HCT116 (cell line): Measurements from ENCODE around the gene GH2. TPM values are rescaled to one million over a fixed set of nuclear protein-coding genes. Genes with fewer than 3 reads are reported as not detected.

Experiments
- ATAC-seq: fragments of 200-7000 bp; cut with Tn5 transposase; 2 replicates; pipeline ENCODE4 v1.9.1; 2020; ENCODE audit warnings: mild to moderate bottlenecking, moderate library complexity
- BruUV-seq: library from RNA; stranded (reverse); fragments of 400-500 nt; replicated peaks from 2 replicates; lab custom pipeline; 2021; lab: Mats Ljungman, UMichigan
- CTCF ChIA-PET: fragments of 300-600 bp; sonication (Branson Sonifier 250); formaldehyde crosslinking; loops from one replicate; lab custom pipeline; 2021; ENCODE audit warnings: antibody characterized with exemption; lab: Charles Lee
- POLR2A ChIA-PET: fragments of 300-600, 350-600 bp; sonication (Branson Sonifier 250); formaldehyde crosslinking; loops from one replicate; lab custom pipeline; 2021; ENCODE audit warnings: antibody characterized with exemption; lab: Charles Lee
- RAD21 ChIA-PET, 2 experiments: fragments of 300-600 bp; sonication (Branson Sonifier 250); formaldehyde crosslinking; loops; one replicate each; lab custom pipeline; 2023; ENCODE audit warnings: low total read pairs in 2 of 2; ENCODE audit not compliant: uncharacterized antibody in 2 of 2, unreplicated experiment in 2 of 2, low non-redundant PET in 1 of 2; lab: Charles Lee
- DNase-seq: peaks from one replicate; pipeline ENCODE4 v3.0.0-alpha.2; 2010; ENCODE audit warnings: low read depth, low spot score
- H2AFZ ChIP-seq: fragments of 200-600 bp; shearing (Covaris generic), sonication (generic); 2 replicates; pipeline ENCODE4 v1.6.1; 2017; ENCODE audit warnings: low read depth, mixed run types, mixed read lengths, antibody characterized with exemption, low read length; ENCODE audit not compliant: poor library complexity, severe bottlenecking
- H3K27ac ChIP-seq: 2 replicates; pipeline ENCODE4 v1.5.1; 2012; ENCODE audit warnings: low read depth, low read length
- H3K27me3 ChIP-seq: fragments of 200-600 bp; sonication (generic); 2 replicates; pipeline ENCODE4 v1.6.1; 2016; ENCODE audit warnings: mixed run types, low read length, mixed read lengths; ENCODE audit not compliant: insufficient read depth
- H3K36me3 ChIP-seq, 2 experiments: fragments of 200-500 bp in 1 of 2; fragments of 200-600 bp in 1 of 2; sonication (Bioruptor generic) in 1 of 2; sonication (generic) in 1 of 2; 2 replicates each; pipeline versions ENCODE4 v1.5.1 to v1.6.1; 2014 to 2016; ENCODE audit warnings: low read length in 2 of 2, inconsistent platforms in 1 of 2, mixed read lengths in 1 of 2, mixed run types in 1 of 2; ENCODE audit not compliant: insufficient read depth in 2 of 2, control insufficient read depth in 1 of 2
- H3K4me1 ChIP-seq, 2 experiments: fragments of 200-600 bp in 1 of 2; sonication (generic) in 1 of 2; 2 replicates each; pipeline versions ENCODE4 v1.5.1 to v1.6.1; 2012 to 2017; ENCODE audit warnings: low read length in 2 of 2, inconsistent platforms in 1 of 2, mild to moderate bottlenecking in 1 of 2, mixed read lengths in 1 of 2, mixed run types in 1 of 2, moderate library complexity in 1 of 2; ENCODE audit not compliant: insufficient read depth in 2 of 2, control insufficient read depth in 1 of 2
- H3K4me2 ChIP-seq: fragments of 200-600 bp; sonication (generic); 2 replicates; pipeline ENCODE4 v1.6.1; 2017; ENCODE audit warnings: mixed run types, low read length, mixed read lengths
- H3K4me3 ChIP-seq, 2 experiments: fragments of 200-600 bp in 1 of 2; sonication (generic) in 1 of 2; replicated peaks in 1 of 2; 2 replicates each; pipeline ENCODE4 v1.5.1; 2011 to 2016; ENCODE audit warnings: low read length in 2 of 2, control low read depth in 1 of 2, low read depth in 1 of 2, mild to moderate bottlenecking in 1 of 2, mixed read lengths in 1 of 2, mixed run types in 1 of 2
- H3K79me2 ChIP-seq: fragments of 200-600 bp; sonication (generic); 2 replicates; pipeline ENCODE4 v1.6.1; 2017; ENCODE audit warnings: mild to moderate bottlenecking, mixed run types, low read length, moderate library complexity, mixed read lengths; ENCODE audit not compliant: insufficient read depth
- H3K9ac ChIP-seq: fragments of 200-600 bp; sonication (generic); 2 replicates; pipeline ENCODE4 v1.6.1; 2016; ENCODE audit warnings: low read length, mixed read lengths
- H3K9me2 ChIP-seq: fragments of 200-600 bp; sonication (generic), shearing (Covaris generic); 2 replicates; pipeline ENCODE4 v1.6.1; 2017; ENCODE audit warnings: mixed run types, mild to moderate bottlenecking, moderate library complexity; ENCODE audit not compliant: insufficient read depth
- H3K9me3 ChIP-seq, 2 experiments: fragments of 200-500 bp in 1 of 2; fragments of 200-600 bp in 1 of 2; sonication (Bioruptor generic) in 1 of 2; sonication (generic) in 1 of 2; 2 replicates each; pipeline ENCODE4 v1.6.1; 2014 to 2017; ENCODE audit warnings: low read length in 2 of 2, mixed read lengths in 2 of 2, inconsistent platforms in 1 of 2, low read depth in 1 of 2, mild to moderate bottlenecking in 1 of 2, mixed run types in 1 of 2, moderate library complexity in 1 of 2; ENCODE audit not compliant: control insufficient read depth in 1 of 2, insufficient read depth in 1 of 2
- H4K20me1 ChIP-seq: fragments of 200-600 bp; sonication (generic), shearing (Covaris generic); 2 replicates; pipeline ENCODE4 v1.6.1; 2017; ENCODE audit warnings: mixed run types, mild to moderate bottlenecking, moderate library complexity; ENCODE audit not compliant: insufficient read depth
- CBX3 ChIP-seq: IDR thresholded peaks from 2 replicates; pipeline ENCODE4 v1.6.1; 2012; ENCODE audit warnings: low read depth
- CEBPB ChIP-seq: IDR thresholded peaks from 2 replicates; pipeline ENCODE4 v1.6.1; 2012; ENCODE audit warnings: low read depth
- EGR1 ChIP-seq: IDR thresholded peaks from 2 replicates; pipeline ENCODE4 v1.6.1; 2012; ENCODE audit warnings: low read depth
- ELF1 ChIP-seq: IDR thresholded peaks from 2 replicates; pipeline ENCODE4 v1.6.1; 2012; ENCODE audit warnings: low read depth, borderline replicate concordance
- EZH2 ChIP-seq: fragments of 200-600 bp; sonication (generic); IDR thresholded peaks from 2 replicates; pipeline ENCODE4 v1.6.1; 2017; ENCODE audit warnings: antibody characterized with exemption, mixed run types
- EZH2phosphoT487 ChIP-seq: fragments of 200-600 bp; IDR thresholded peaks from 2 replicates; pipeline ENCODE4 v1.6.1; 2018; ENCODE audit warnings: antibody characterized with exemption, borderline replicate concordance
- FOSL1 ChIP-seq: IDR thresholded peaks from 2 replicates; pipeline ENCODE4 v1.6.1; 2012; ENCODE audit warnings: low read depth
- JUND ChIP-seq: IDR thresholded peaks from 2 replicates; pipeline ENCODE4 v1.6.1; 2012
- POLR2A ChIP-seq: IDR thresholded peaks from 2 replicates; pipeline ENCODE4 v1.7.0; 2011; ENCODE audit warnings: borderline replicate concordance; ENCODE audit not compliant: insufficient read depth, insufficient read length; ENCODE audit errors: extremely low read depth
- POLR2AphosphoS5 ChIP-seq: IDR thresholded peaks from 2 replicates; pipeline ENCODE4 v1.6.1; 2011; ENCODE audit warnings: mild to moderate bottlenecking, low read depth, low read length, moderate library complexity
- SP1 ChIP-seq: IDR thresholded peaks from 2 replicates; pipeline ENCODE4 v1.6.1; 2012; ENCODE audit warnings: low read depth
- SRF ChIP-seq: IDR thresholded peaks from 2 replicates; pipeline ENCODE4 v1.6.1; 2012; ENCODE audit warnings: low read depth
- TCF7L2 ChIP-seq: IDR thresholded peaks from 2 replicates; pipeline ENCODE4 v1.7.0; 2011; ENCODE audit warnings: borderline replicate concordance, inconsistent platforms; ENCODE audit not compliant: insufficient read depth, insufficient read length; ENCODE audit errors: extremely low read depth
- YY1 ChIP-seq: IDR thresholded peaks from 2 replicates; pipeline ENCODE4 v1.6.1; 2011; ENCODE audit warnings: low read length, low read depth, moderate library complexity, mild to moderate bottlenecking; ENCODE audit not compliant: insufficient replicate concordance; ENCODE audit errors: extremely low read depth
- ZFX ChIP-seq: fragments of 450-650 bp; IDR thresholded peaks from 2 replicates; pipeline ENCODE4 v1.6.1; 2017
- ZNF274 ChIP-seq: fragments of 200-500 bp; sonication (Bioruptor generic); IDR thresholded peaks from 2 replicates; pipeline ENCODE4 v1.6.1; 2014; ENCODE audit warnings: mild to moderate bottlenecking, low read depth, low read length, inconsistent platforms
- intact Hi-C: fragments of 100-400 bp; cut with micrococcal nuclease; formaldehyde crosslinking; loops from 2 replicates; pipeline ENCODE4 v1.10.0; 2022
- total RNA-seq: library from RNA; stranded (reverse); gene quantifications from one replicate; pipeline ENCODE4 v1.2.1, GENCODE V29; 2021; ENCODE audit not compliant: unreplicated experiment
- TF ChIP-seq, protein P1 (sequence below): IDR thresholded peaks from 2 replicates; pipeline ENCODE4 v1.6.1; 2012
- TF ChIP-seq, protein P2 (sequence below): IDR thresholded peaks from 2 replicates; pipeline ENCODE4 v1.6.1; 2011; ENCODE audit warnings: mild to moderate bottlenecking, low read length, moderate library complexity; ENCODE audit not compliant: insufficient replicate concordance; ENCODE audit errors: extremely low read depth
- TF ChIP-seq, protein P3 (sequence below): IDR thresholded peaks from 2 replicates; pipeline ENCODE4 v1.6.1; 2012; ENCODE audit warnings: low read depth
- TF ChIP-seq, protein P4 (sequence below): IDR thresholded peaks from 2 replicates; pipeline ENCODE4 v1.6.1; 2012

GH2 gene
- total RNA-seq, 1 experiment from 2014 or later: not detected

DNA sequence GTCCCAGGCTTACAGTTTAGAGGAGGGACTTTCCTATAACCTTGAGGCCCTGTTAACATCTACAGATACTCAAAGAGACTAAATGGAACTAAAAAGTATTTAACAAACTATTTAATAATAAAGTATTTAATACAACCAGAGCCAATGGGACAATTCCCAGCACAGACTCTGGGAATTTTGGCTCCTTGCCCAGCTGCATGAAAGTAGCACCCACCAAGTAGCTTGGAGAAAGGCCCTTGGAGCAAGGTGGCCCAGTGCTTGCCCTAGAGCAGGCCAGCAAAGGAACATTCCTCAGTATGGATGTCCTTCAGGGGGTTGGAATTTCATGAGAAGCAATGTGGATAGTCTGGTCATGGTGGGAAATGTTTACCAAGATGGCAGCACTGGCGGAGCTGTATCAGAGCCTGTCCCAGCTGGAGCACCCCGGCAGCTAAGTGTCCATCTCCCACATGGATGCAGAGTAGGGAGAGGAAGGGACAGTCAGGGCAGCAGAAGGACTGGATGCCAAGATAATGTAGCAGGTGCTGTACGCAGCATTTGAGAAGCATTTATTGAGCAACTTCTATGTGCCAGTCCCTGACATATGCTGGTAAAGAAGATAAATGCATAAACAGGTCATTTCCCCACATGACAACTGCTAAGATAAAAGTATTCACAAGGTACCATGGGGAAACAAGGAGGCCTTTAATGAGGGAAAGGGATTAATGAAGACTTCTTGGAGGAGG lies 34.1 kb downstream of the GH2 start:
- ChIA-PET CTCF (interaction anchor here (1.1 to 2.4 kb wide), 2 partner anchors 18 to 83 kb away, joined by 3 to 12 read pairs; no protein-coding TSS in a partner anchor), RAD21 (no interaction called here)
- TF ChIP-seq ZFX (no peak), SP1 (no peak), ELF1 (no peak), ZNF274 (no peak), SRF (no peak), YY1 (no peak), TCF7L2 (no peak), EZH2 (no peak), EZH2phosphoT487 (no peak), EGR1 (no peak), POLR2A (no peak), FOSL1 (no peak), POLR2AphosphoS5 (no peak), JUND (no peak), CEBPB (no peak), CBX3 (no peak)
- TF ChIP-seq, protein P1, sequence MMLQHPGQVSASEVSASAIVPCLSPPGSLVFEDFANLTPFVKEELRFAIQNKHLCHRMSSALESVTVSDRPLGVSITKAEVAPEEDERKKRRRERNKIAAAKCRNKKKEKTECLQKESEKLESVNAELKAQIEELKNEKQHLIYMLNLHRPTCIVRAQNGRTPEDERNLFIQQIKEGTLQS: no peak
- TF ChIP-seq, protein P2, sequence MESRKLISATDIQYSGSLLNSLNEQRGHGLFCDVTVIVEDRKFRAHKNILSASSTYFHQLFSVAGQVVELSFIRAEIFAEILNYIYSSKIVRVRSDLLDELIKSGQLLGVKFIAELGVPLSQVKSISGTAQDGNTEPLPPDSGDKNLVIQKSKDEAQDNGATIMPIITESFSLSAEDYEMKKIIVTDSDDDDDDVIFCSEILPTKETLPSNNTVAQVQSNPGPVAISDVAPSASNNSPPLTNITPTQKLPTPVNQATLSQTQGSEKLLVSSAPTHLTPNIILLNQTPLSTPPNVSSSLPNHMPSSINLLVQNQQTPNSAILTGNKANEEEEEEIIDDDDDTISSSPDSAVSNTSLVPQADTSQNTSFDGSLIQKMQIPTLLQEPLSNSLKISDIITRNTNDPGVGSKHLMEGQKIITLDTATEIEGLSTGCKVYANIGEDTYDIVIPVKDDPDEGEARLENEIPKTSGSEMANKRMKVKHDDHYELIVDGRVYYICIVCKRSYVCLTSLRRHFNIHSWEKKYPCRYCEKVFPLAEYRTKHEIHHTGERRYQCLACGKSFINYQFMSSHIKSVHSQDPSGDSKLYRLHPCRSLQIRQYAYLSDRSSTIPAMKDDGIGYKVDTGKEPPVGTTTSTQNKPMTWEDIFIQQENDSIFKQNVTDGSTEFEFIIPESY: no peak
- TF ChIP-seq, protein P3, sequence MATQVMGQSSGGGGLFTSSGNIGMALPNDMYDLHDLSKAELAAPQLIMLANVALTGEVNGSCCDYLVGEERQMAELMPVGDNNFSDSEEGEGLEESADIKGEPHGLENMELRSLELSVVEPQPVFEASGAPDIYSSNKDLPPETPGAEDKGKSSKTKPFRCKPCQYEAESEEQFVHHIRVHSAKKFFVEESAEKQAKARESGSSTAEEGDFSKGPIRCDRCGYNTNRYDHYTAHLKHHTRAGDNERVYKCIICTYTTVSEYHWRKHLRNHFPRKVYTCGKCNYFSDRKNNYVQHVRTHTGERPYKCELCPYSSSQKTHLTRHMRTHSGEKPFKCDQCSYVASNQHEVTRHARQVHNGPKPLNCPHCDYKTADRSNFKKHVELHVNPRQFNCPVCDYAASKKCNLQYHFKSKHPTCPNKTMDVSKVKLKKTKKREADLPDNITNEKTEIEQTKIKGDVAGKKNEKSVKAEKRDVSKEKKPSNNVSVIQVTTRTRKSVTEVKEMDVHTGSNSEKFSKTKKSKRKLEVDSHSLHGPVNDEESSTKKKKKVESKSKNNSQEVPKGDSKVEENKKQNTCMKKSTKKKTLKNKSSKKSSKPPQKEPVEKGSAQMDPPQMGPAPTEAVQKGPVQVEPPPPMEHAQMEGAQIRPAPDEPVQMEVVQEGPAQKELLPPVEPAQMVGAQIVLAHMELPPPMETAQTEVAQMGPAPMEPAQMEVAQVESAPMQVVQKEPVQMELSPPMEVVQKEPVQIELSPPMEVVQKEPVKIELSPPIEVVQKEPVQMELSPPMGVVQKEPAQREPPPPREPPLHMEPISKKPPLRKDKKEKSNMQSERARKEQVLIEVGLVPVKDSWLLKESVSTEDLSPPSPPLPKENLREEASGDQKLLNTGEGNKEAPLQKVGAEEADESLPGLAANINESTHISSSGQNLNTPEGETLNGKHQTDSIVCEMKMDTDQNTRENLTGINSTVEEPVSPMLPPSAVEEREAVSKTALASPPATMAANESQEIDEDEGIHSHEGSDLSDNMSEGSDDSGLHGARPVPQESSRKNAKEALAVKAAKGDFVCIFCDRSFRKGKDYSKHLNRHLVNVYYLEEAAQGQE: no peak
- TF ChIP-seq, protein P4, sequence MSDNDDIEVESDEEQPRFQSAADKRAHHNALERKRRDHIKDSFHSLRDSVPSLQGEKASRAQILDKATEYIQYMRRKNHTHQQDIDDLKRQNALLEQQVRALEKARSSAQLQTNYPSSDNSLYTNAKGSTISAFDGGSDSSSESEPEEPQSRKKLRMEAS: no peak
- TF ChIP-seq, all 23 proteins: peak for 0
- intact Hi-C loops: no loop called here
- Histone ChIP-seq H4K20me1 (no peaks in the 10 kb centered on the region), H3K4me3 (no peak overlapping the region), H3K27ac (no peak overlapping the region), H2AFZ (no peak overlapping the region), H3K36me3 (no peaks in the 10 kb centered on the region), H3K27me3 (no peaks in the 10 kb centered on the region), H3K4me2 (no peak overlapping the region), H3K9ac (no peak overlapping the region), H3K9me3 (peaks cover 0 to 5% of the 10 kb centered on the region in 2 experiments; a peak in 1 of 4 replicates), H3K9me2 (no peaks in the 10 kb centered on the region), H3K79me2 (no peaks in the 10 kb centered on the region), H3K4me1 (peaks cover 17 to 31% of the 10 kb centered on the region in 2 experiments)
- POLR2A ChIA-PET: no interaction called here
- ATAC-seq (no peak), DNase-seq (no peak)
- BruUV-seq: no TSS peak
